ENCODE data around the gene NEBL.

NEBL gene

DNA sequence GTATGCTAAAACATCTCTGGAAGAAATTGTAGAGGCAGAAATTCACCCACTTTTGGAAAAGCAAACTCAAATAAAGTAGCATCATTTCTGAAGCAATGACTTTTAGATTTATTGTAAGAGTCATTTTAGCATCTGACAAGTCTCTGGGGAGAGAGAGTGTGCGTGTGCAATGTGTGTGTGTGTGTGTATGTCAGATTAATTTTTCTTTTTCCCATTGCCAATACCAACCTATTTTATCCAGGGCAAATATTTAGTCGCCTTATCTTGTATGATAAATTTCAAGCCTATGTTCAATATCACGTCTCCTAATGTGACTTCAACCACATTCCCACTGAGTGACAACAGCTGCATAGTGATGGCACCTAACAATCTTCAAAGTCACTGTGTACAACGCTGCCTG lies 101.7 kb downstream of the NEBL start:
- no peak overlapping the region for H3K4me3 ChIP-seq (ENCODE audit: low read depth, low read length)
- no peak for DNase-seq (ENCODE audit: low read depth, low spot score)
- in situ Hi-C loops (cut with HindIII; ENCODE audit: low sequenced_read_pairs): no loop called here
- TF ChIP-seq CTCF (IDR thresholded peaks at IDR 0.05; ENCODE audit: low read depth, low read length): no peak

DNA sequence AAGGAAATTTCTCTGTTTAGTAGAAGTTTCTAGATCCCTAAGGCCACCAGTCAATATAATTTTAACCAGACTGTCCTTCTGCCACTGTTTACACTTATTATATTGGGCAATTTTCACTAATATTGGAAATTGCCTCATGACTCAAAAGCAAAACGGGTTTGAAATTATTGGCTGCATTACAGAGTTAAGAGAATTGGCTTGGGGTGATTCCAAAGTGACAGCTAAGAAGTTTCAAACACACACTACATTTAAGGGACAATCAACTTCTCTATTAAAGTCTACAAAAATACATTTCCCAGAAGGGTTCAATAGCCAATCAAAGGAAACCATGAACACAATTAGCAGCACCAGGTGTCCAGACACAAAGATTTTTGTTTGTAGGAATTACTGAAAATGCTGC lies 111.9 kb downstream of the NEBL start:
- DNase-seq (ENCODE audit: low read depth, low spot score): no peak
- in situ Hi-C loops (cut with HindIII; ENCODE audit: low sequenced_read_pairs): no loop called here
- TF ChIP-seq CTCF (IDR thresholded peaks at IDR 0.05; ENCODE audit: low read depth, low read length): no peak
- no peak overlapping the region for H3K4me3 ChIP-seq (ENCODE audit: low read depth, low read length)

DNA sequence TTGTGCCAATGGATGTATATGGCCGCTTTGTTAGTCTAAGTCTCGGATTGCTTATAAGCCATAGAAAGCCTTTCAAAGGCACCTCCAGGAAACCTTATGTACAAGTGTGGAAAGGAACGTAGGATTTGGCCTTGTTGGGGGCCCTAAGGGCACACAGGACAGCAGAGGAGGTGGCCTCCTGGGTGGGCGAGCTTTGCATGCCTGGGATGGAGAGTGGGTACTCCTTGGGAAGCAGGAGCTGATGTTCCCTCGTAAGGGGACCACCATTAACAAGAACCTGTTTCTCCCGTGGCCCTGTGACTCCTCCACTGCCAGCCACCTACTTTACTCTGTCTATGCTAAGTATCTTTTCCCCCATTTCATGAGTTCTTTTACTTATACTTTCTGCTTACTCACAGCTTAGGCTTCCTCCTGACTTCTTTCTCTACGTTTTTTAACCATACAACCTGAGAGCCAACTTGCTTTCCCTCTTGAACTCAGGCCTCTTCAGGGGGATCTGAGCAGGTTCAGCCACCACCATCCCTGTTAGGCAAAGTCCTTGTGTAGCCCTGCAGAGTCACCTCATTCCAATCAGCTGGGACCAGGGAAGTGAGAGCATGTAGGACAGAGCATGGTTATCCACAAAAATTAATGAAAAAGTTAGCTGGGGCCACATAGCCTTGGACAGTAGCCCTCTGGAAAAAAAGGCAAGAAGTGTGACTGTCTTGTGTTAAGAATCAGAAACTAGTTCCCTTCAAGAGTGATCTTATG lies 118.9 kb downstream of the NEBL start:
- no peak for TF ChIP-seq CTCF (IDR thresholded peaks at IDR 0.05; ENCODE audit: low read depth, low read length)
- in situ Hi-C loops (cut with HindIII; ENCODE audit: low sequenced_read_pairs): no loop called here
- H3K4me3 ChIP-seq (ENCODE audit: low read depth, low read length): no peak overlapping the region
- DNase-seq (ENCODE audit: low read depth, low spot score): no peak

GRCh38 chr10:20776384-20777118 lies 120.6 kb downstream of the NEBL start:
- in situ Hi-C loops (cut with HindIII; ENCODE audit: low sequenced_read_pairs): no loop called here
- no peak for DNase-seq (ENCODE audit: low read depth, low spot score)
- no peak for TF ChIP-seq CTCF (IDR thresholded peaks at IDR 0.05; ENCODE audit: low read depth, low read length)
- no peak overlapping the region for H3K4me3 ChIP-seq (ENCODE audit: low read depth, low read length)

GRCh38 chr10:20771051-20771450 lies 126.1 kb downstream of the NEBL start:
- H3K4me3 ChIP-seq (ENCODE audit: low read depth, low read length): no peak overlapping the region
- no peak for DNase-seq (ENCODE audit: low read depth, low spot score)
- no peak for TF ChIP-seq CTCF (IDR thresholded peaks at IDR 0.05; ENCODE audit: low read depth, low read length)
- in situ Hi-C loops (cut with HindIII; ENCODE audit: low sequenced_read_pairs): no loop called here

DNA sequence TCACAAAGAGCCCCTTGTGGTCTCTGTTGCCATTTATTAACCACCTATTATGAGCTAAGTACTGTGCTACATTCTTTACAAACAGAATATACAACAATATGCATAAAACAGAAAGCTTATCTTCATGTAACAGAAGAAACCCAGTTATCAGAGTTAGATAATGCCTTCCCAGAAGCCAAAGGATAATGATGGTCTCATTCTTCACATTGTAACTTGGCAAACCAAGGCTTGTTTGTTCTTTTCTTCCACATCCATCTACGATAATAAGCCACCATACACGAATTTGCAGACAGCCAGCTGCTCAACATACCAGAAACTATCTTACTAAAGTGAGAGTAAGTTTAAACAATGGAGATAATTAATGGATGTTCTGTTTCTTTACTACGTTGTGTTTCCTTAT lies 127.6 kb downstream of the NEBL start:
- TF ChIP-seq CTCF (IDR thresholded peaks at IDR 0.05; ENCODE audit: low read depth, low read length): no peak
- no peak for DNase-seq (ENCODE audit: low read depth, low spot score)
- H3K4me3 ChIP-seq (ENCODE audit: low read depth, low read length): no peak overlapping the region
- in situ Hi-C loops (cut with HindIII; ENCODE audit: low sequenced_read_pairs): no loop called here
